ENCODE data around the gene ADIRF. TPM values are rescaled to one million over a fixed set of nuclear protein-coding genes. Genes with fewer than 3 reads are reported as not detected.

ADIRF gene
- total RNA-seq, 1 donor from 2014 or later = not detected

GRCh38 chr10:86943316-86944030, 24.8 kb upstream of the ADIRF start:
- Mint-ChIP-seq H3K9me3 (ENCODE audit: unreplicated experiment) (no peaks in the 10 kb centered on the region), H3K27ac (ENCODE audit: unreplicated experiment) (peak overlapping the region; percentile 18), H3K4me1 (ENCODE audit: unreplicated experiment) (peaks cover 35% of the 10 kb centered on the region), H3K27me3 (ENCODE audit: unreplicated experiment) (peaks cover 15% of the 10 kb centered on the region), H3K4me3 (ENCODE audit: unreplicated experiment) (peak overlapping the region; percentile 67), H3K36me3 (ENCODE audit: low read depth, unreplicated experiment) (peaks cover 42% of the 10 kb centered on the region)
- TF ChIP-seq CTCF (IDR thresholded peaks at IDR 0.05; ENCODE audit: unreplicated experiment) = no peak
- no peak for DNase-seq (ENCODE audit: low spot score)

GRCh38 chr10:86944031-86944419, 24.3 kb upstream of the ADIRF start:
- Mint-ChIP-seq H3K4me1 (ENCODE audit: unreplicated experiment) (peaks cover 41% of the 10 kb centered on the region), H3K36me3 (ENCODE audit: low read depth, unreplicated experiment) (peaks cover 46% of the 10 kb centered on the region), H3K27ac (ENCODE audit: unreplicated experiment) (no peak overlapping the region), H3K27me3 (ENCODE audit: unreplicated experiment) (peaks cover 15% of the 10 kb centered on the region), H3K9me3 (ENCODE audit: unreplicated experiment) (no peaks in the 10 kb centered on the region), H3K4me3 (ENCODE audit: unreplicated experiment) (peak overlapping the region; percentile 15)
- no peak for DNase-seq (ENCODE audit: low spot score)
- TF ChIP-seq CTCF (IDR thresholded peaks at IDR 0.05; ENCODE audit: unreplicated experiment) = no peak

GRCh38 chr10:86944471-86944870, 23.8 kb upstream of the ADIRF start:
- H3K4me3 Mint-ChIP-seq (ENCODE audit: unreplicated experiment) = peak overlapping the region; percentile 73
- no peaks in the 10 kb centered on the region for H3K9me3 Mint-ChIP-seq (ENCODE audit: unreplicated experiment)
- TF ChIP-seq CTCF (IDR thresholded peaks at IDR 0.05; ENCODE audit: unreplicated experiment) = no peak
- H3K36me3 Mint-ChIP-seq (ENCODE audit: low read depth, unreplicated experiment) = peaks cover 48% of the 10 kb centered on the region
- peaks cover 44% of the 10 kb centered on the region for H3K4me1 Mint-ChIP-seq (ENCODE audit: unreplicated experiment)
- H3K27ac Mint-ChIP-seq (ENCODE audit: unreplicated experiment) = no peak overlapping the region
- no peak for DNase-seq (ENCODE audit: low spot score)
- peaks cover 15% of the 10 kb centered on the region for H3K27me3 Mint-ChIP-seq (ENCODE audit: unreplicated experiment)

- H3K36me3 Mint-ChIP-seq (ENCODE audit: low read depth, unreplicated experiment) = peaks cover 48% of the 10 kb centered on the region
- peaks cover 12% of the 10 kb centered on the region for H3K27me3 Mint-ChIP-seq (ENCODE audit: unreplicated experiment)
- no peak for DNase-seq (ENCODE audit: low spot score)
- no peak overlapping the region for H3K27ac Mint-ChIP-seq (ENCODE audit: unreplicated experiment)
- H3K9me3 Mint-ChIP-seq (ENCODE audit: unreplicated experiment) = no peaks in the 10 kb centered on the region
- H3K4me1 Mint-ChIP-seq (ENCODE audit: unreplicated experiment) = peaks cover 44% of the 10 kb centered on the region
- TF ChIP-seq CTCF (IDR thresholded peaks at IDR 0.05; ENCODE audit: unreplicated experiment) = no peak
- peak overlapping the region; percentile 73 for H3K4me3 Mint-ChIP-seq (ENCODE audit: unreplicated experiment)
Measured at GRCh38 chr10:86944907-86945306, 23.4 kb upstream of the ADIRF start.

GRCh38 chr10:86945361-86946212, 22.7 kb upstream of the ADIRF start:
- H3K27ac Mint-ChIP-seq (ENCODE audit: unreplicated experiment) = no peak overlapping the region
- peaks cover 47% of the 10 kb centered on the region for H3K4me1 Mint-ChIP-seq (ENCODE audit: unreplicated experiment)
- no peaks in the 10 kb centered on the region for H3K9me3 Mint-ChIP-seq (ENCODE audit: unreplicated experiment)
- no peak for DNase-seq (ENCODE audit: low spot score)
- peak overlapping the region; percentile 31 for H3K4me3 Mint-ChIP-seq (ENCODE audit: unreplicated experiment)
- H3K27me3 Mint-ChIP-seq (ENCODE audit: unreplicated experiment) = peaks cover 12% of the 10 kb centered on the region
- no peak for TF ChIP-seq CTCF (IDR thresholded peaks at IDR 0.05; ENCODE audit: unreplicated experiment)
- H3K36me3 Mint-ChIP-seq (ENCODE audit: low read depth, unreplicated experiment) = peaks cover 48% of the 10 kb centered on the region
